ENCODE data around the gene LCOR.

DNA sequence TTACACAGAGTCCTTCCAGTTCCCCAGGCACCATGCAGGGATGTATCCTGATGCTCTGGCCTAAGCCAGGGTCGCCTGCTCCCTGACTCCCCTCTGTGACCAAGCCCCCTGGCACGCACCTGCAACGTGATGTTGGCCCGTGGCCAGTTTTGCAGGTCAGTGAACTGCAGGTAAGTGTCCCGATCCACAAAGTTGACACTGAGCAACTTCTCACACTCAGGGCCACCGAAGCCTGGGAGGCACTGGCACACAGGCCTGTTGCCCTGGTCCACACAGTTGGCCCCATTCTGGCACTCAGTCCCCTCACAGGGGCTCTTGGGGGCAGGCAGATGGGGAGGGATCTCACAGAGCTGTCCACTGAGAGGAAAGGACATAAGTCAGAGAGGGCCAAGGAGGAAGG is 174.3 kb downstream of the LCOR start:
- TF ChIP-seq SIN3A (IDR thresholded peaks at IDR 0.05; ENCODE audit: borderline replicate concordance, low read depth, low read length) (no peak), CTCF (CRISPR knock-in tag; IDR thresholded peaks at IDR 0.05) (no peak), CHD2 (IDR thresholded peaks at IDR 0.05; ENCODE audit: low read depth, low read length) (no peak)
